HG03558 (cell line): ENCODE results near the gene ROCK1.
"Not testable (repeated sequence)": the region's sequence is repeated elsewhere in the genome, so short reads cannot be mapped to it uniquely, and the experiment has no call there.

ENCODE experiments used
- ATAC-seq: cut with Tn5 transposase; IDR thresholded peaks from one replicate; pipeline ENCODE4 v1.9.1; 2021; ENCODE audit warnings: moderate number of reproducible peaks; ENCODE audit not compliant: unreplicated experiment; ENCODE audit errors: extremely low read depth

The ROCK1 gene

GRCh38 chr18:21056545-21056944 is 55.1 kb downstream of the ROCK1 start:
- no peak for ATAC-seq

- no peak for ATAC-seq
Observed at GRCh38 chr18:21054252-21054821, 57.3 kb downstream of the ROCK1 start.

- ATAC-seq, result no peak
Observed at GRCh38 chr18:21053127-21053526, 58.5 kb downstream of the ROCK1 start.

GRCh38 chr18:21052385-21052784 is 59.2 kb downstream of the ROCK1 start:
- no peak for ATAC-seq

GRCh38 chr18:21051620-21052019 is 60.0 kb downstream of the ROCK1 start:
- ATAC-seq, result no peak

DNA sequence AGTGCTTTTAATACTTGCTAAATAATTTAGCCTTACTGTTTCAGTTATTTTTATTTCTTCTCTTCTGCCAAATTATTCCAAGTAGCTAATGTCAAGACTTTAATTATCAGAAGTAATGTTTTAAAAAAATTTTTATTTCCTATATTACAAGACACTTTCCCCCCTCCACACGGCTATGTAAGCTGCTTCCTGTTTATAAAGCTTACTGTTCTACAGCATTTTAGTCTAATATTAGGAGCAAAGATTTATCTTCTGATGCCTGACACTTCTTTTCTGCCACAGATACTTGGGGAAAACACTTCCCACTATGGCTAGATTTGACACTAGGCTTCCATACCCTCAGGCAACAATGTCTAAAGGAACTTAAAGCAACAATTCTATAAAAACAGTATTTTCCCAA is 62.3 kb downstream of the ROCK1 start:
- no peak for ATAC-seq

DNA sequence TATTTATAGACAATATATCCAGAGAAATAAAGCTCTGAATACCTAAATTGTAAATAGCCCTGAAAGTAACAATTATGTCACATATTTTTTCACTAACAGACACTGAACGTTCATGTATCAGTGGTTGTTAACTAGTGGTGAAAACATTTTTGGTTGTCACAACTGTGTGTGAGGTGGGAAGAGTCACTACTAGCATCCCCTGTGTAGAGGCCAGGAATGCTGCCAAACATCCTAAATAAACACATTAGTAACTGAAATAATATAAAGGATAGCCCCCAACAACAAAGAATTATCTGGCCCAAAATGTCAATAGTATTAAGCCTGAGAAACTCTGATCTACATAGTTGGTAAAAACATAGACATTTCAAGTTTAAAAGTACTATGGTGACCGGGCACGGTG is 64.5 kb downstream of the ROCK1 start:
- ATAC-seq, result no peak

- no peak for ATAC-seq
Observed at GRCh38 chr18:21040466-21040865, 71.1 kb downstream of the ROCK1 start.

DNA sequence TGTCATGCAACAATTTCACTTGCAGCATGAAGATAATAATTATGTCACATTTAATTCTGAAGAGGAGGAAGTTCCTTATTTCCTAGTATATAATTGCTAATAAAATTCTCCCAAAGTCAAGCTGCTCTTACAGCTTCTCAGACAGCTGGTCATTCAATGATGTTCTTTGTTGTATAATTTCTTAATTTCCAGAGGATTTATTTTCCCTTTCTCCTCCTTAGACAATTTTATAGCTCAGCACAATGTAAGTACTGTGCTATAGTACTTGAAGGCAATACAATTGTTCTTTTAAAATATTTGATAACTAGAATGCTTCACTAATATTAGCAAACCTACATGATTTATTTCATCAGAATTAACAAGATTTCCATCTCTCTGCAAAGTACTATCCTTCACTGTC is 73.4 kb downstream of the ROCK1 start:
- no peak for ATAC-seq

DNA sequence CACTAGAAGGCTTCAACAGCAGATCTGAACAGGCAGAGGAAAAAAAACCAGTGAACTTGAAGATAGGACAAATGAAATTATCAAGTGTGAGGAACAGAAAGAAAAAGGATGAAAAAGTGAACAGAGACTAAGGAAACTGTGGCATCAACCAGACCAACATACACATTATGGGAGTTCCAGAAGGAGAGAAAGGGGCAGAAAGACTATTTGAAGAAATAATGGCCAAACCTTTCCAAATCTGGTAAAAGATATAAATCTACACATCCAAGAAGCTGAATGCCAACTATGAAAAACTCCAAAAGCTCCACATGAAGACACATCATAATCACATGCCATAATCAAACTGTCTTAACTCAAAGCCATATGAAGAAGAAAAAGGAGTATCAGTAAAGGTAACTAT is 79.8 kb downstream of the ROCK1 start:
- ATAC-seq, result no peak

DNA sequence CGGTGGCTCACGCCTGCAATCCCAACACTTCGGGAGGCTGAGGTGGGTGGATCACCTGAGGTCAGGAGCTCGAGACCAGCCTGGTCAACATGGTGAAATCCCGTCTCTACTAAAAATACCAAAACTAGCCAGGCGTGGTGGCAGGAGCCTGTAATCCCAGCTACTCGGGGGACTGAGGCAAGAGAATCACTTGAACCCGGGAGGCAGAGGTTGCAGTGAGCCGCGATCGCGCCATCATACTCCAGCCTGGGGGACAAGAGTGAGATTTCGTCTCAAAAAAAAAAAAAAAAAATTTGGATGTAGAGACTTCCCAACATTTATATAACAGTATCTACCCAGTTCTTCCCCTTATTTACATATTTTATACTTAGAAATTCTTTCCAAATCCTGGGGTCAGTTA is 93.4 kb downstream of the ROCK1 start:
- ATAC-seq, result not testable (repeated sequence)

DNA sequence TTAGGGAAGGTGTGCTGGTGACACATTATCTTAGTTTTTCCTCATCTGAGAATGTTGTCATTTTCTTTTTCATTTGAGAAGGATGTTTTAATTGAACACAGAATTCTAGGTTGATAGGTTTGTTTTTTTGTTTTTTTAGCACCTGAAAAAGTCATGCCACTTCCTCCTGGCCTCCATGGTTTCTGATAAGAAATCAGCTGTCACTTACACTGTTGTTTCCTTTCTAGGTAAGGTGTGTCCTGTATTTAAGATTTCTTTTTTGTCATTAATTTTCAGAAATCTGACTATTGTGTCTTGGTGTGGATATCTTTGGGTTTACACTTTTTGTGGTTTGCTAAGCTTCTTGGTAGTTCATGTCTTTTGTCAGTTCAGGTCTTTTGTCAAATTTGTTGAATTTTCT is 99.3 kb downstream of the ROCK1 start:
- ATAC-seq, result no peak

- ATAC-seq, result no peak
Observed at GRCh38 chr18:21004726-21005125, 106.9 kb downstream of the ROCK1 start.

DNA sequence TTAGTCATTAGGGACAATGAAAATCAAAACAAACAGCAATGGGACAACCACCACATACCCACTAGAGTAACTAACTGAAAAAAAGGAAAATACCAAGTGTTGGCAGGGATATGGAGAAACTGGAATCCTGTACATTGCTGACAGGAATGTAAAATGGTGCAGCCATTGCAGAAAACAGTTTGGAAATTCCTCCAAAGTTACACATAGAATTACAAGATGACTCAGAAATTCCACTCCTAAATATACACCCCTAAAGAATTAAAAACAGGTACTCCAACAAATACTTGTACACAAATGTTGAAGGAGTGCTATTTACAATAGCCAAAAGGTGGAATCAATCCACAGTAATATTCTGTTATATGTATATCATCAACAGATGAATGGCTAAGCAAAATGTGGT is 110.9 kb downstream of the ROCK1 start:
- no peak for ATAC-seq

- no peak for ATAC-seq
Observed at GRCh38 chr18:20997371-20997770, 114.2 kb downstream of the ROCK1 start.

GRCh38 chr18:20996418-20996817 is 115.2 kb downstream of the ROCK1 start:
- ATAC-seq, result no peak

DNA sequence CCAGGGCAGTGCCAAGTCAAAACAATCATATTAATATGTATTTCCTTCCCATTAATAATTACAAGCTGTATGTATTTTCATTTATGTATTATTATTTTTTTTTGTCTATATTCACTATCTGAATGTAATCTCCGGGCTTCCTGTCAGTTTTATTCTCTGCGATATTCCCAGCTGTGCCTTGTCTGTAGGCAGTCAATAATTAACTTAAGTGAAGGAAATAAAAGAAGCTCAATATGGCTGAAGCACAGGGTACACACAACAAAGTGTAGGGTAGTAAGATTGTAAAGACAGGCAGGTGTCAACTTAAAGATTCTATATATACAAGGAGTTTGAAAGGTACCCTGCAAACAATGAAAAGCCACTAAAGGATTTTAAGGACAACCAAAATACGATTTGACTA is 122.9 kb downstream of the ROCK1 start:
- no peak for ATAC-seq

- ATAC-seq, result no peak
Observed at GRCh38 chr18:20975077-20975476, 136.5 kb downstream of the ROCK1 start.

GRCh38 chr18:20971886-20972267 is 139.7 kb downstream of the ROCK1 start:
- no peak for ATAC-seq

DNA sequence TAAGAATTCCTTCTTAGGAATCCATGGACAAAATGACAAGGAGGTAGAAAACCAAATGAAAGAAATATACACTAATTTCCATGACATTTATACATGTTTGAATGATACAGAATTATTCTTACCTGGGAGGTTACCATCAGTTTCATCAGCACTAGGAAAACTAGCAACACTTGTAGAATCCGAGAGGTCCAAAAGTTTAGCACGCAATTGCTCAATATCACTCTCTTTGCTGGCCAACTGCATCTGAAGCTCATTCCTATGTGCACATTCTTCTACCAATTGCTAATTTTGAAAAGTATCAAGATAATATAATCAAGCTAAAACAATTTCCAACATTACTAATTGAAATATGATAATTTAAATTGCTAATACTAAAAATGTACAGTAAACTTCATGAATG is 144.8 kb downstream of the ROCK1 start:
- ATAC-seq, result no peak

- no peak for ATAC-seq
Observed at GRCh38 chr18:20963027-20963426, 148.6 kb downstream of the ROCK1 start.

DNA sequence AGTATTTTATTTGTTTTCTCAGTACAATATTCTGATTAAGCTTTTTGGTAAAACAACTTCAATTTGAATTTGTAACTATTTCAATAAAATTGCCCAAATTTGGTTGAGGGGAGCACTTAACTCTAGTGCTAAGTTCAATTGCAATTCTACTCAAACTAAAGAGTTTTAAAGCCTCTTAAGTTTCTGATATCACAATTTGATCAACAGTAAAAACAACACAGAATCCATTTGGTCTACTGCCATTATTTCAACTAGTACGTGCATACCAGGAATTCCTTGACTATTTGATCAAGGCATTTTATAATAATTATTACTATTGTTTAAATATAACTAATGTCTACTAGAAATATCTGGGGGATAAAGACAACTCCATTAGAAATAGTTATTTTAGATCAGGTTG is 150.9 kb downstream of the ROCK1 start:
- no peak for ATAC-seq

DNA sequence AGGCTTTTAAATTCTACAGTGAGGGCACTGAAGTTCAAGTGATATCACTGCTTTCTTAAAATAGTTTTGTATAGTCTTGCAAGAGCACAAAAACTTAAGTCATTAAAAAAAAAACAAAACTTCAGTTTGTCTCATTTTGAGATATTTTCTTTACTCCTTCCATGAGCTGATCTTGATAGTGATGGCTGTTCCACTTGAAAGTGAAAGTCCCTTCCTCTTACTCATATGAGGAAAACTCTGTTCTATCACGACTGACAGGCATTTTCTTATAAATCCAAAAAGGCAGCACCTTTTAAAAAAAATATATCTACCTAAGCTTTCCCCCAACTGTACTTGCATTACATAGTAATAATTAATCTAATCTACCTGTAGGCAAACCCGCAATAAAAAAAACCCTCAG is 160.8 kb downstream of the ROCK1 start:
- ATAC-seq, result not testable (repeated sequence)
